ENCODE data around the gene ADAMTSL5. TPM values are rescaled to one million over a fixed set of nuclear protein-coding genes. Genes with fewer than 3 reads are reported as not detected.

The ADAMTSL5 gene
- total and polyA plus RNA-seq, 2 of the 13 experiments (the other 11 are each of a cell fraction or from before 2014, with no cell fraction given) = 0.60 to 2.7 TPM

DNA sequence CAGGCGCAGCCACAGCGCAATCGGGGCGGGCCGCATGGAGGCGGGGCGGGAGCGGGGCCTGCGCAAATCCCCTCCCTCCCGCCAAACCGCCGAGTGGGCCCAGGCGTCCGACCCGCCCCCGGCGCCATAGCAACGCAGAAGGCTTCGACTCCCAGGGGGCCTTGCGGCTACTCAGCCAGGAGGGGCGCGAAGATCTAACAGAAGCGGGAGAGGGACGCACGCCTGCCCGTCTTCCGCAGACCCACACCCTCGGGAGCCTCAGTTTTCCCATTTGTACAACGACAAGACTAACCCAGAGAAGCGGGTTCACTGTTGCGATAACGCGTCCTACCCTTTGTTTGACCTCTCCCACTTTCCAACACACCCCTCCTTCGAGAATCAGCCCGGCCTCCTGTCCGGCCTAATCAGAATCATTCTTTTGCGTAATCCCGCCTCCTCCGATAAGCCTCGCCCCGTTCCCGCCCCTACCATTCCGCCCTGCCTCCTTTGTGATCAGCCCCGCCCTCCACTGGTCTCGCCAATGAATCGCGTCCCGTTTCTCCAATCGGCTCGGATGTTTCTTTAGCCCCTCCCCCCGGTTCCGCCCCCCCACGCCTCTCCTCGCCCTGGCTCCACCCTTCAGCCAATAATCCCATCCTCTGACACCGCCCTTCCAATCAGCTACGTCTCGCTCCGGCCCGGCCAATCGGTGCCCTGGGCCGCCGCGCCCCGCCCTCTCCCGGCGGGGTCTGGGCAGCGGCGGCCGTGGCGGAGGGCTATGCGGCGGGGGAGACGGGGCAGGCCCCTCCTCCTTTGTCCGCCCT, 22.3 kb downstream of the ADAMTSL5 start, which contains the start of gene PCSK4 (continued):
- TF ChIP-seq ZNF143 (CRISPR knock-in tag; IDR thresholded peaks at IDR 0.05) (peak; percentile 90), HHEX (CRISPR knock-in tag; IDR thresholded peaks at IDR 0.05) (no peak), MIXL1 (CRISPR knock-in tag; IDR thresholded peaks at IDR 0.05) (no peak), ZNF672 (CRISPR knock-in tag; IDR thresholded peaks at IDR 0.05) (no peak), ZNF768 (CRISPR knock-in tag; IDR thresholded peaks at IDR 0.05) (no peak), CBFB (CRISPR knock-in tag; IDR thresholded peaks at IDR 0.05) (no peak; the same call in 1 of the 2 replicates), ZBTB21 (CRISPR knock-in tag; IDR thresholded peaks at IDR 0.05) (no peak), ZNF644 (CRISPR knock-in tag; IDR thresholded peaks at IDR 0.05; ENCODE audit: low read depth) (no peak), HNRNPLL (IDR thresholded peaks at IDR 0.05; ENCODE audit: low read depth, low read length, poor library complexity, severe bottlenecking) (peak; percentile 92), FLYWCH1 (CRISPR knock-in tag; IDR thresholded peaks at IDR 0.05) (no peak), ZFP36L2 (CRISPR knock-in tag; IDR thresholded peaks at IDR 0.05) (no peak), NFE2 (CRISPR knock-in tag; IDR thresholded peaks at IDR 0.05) (no peak), ZNF607 (CRISPR knock-in tag; IDR thresholded peaks at IDR 0.05; ENCODE audit: borderline replicate concordance) (no peak), ASH2L (IDR thresholded peaks at IDR 0.05; ENCODE audit: insufficient read length, low read depth, low read length) (no peak), RORA (CRISPR knock-in tag; IDR thresholded peaks at IDR 0.05) (no peak), ZNF552 (CRISPR knock-in tag; IDR thresholded peaks at IDR 0.05; ENCODE audit: borderline replicate concordance) (no peak), ZNF441 (CRISPR knock-in tag; IDR thresholded peaks at IDR 0.05; ENCODE audit: borderline replicate concordance) (no peak; the same call in 1 of the 2 replicates), GATAD1 (CRISPR knock-in tag; IDR thresholded peaks at IDR 0.05) (peak; percentile 37; the same call in 1 of the 2 replicates), RFXAP (CRISPR knock-in tag; IDR thresholded peaks at IDR 0.05; ENCODE audit: borderline replicate concordance) (no peak; the same call in 1 of the 2 replicates), BRD4 (CRISPR knock-in tag; IDR thresholded peaks at IDR 0.05) (no peak), GATA4 (IDR thresholded peaks at IDR 0.05; ENCODE audit: borderline replicate concordance, low read depth) (no peak), ZNF10 (CRISPR knock-in tag; IDR thresholded peaks at IDR 0.05; ENCODE audit: borderline replicate concordance, low read depth) (no peak), JDP2 (CRISPR knock-in tag; IDR thresholded peaks at IDR 0.05; ENCODE audit: borderline replicate concordance) (no peak)
- TF ChIP-seq, protein P1, sequence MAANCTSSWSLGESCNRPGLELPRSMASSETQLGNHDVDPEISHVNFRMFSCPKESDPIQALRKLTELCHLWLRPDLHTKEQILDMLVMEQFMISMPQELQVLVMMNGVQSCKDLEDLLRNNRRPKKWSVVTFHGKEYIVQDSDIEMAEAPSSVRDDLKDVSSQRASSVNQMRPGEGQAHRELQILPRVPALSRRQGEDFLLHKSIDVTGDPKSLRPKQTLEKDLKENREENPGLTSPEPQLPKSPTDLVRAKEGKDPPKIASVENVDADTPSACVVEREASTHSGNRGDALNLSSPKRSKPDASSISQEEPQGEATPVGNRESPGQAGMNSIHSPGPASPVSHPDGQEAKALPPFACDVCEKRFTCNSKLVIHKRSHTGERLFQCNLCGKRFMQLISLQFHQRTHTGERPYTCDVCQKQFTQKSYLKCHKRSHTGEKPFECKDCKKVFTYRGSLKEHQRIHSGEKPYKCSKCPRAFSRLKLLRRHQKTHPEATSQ (CRISPR knock-in tag; IDR thresholded peaks at IDR 0.05; ENCODE audit: borderline replicate concordance) = no peak
- TF ChIP-seq, protein P2, sequence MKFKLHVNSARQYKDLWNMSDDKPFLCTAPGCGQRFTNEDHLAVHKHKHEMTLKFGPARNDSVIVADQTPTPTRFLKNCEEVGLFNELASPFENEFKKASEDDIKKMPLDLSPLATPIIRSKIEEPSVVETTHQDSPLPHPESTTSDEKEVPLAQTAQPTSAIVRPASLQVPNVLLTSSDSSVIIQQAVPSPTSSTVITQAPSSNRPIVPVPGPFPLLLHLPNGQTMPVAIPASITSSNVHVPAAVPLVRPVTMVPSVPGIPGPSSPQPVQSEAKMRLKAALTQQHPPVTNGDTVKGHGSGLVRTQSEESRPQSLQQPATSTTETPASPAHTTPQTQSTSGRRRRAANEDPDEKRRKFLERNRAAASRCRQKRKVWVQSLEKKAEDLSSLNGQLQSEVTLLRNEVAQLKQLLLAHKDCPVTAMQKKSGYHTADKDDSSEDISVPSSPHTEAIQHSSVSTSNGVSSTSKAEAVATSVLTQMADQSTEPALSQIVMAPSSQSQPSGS (CRISPR knock-in tag; IDR thresholded peaks at IDR 0.05) = peak; percentile 42; the same call in 1 of the 2 replicates
- TF ChIP-seq, protein P3, sequence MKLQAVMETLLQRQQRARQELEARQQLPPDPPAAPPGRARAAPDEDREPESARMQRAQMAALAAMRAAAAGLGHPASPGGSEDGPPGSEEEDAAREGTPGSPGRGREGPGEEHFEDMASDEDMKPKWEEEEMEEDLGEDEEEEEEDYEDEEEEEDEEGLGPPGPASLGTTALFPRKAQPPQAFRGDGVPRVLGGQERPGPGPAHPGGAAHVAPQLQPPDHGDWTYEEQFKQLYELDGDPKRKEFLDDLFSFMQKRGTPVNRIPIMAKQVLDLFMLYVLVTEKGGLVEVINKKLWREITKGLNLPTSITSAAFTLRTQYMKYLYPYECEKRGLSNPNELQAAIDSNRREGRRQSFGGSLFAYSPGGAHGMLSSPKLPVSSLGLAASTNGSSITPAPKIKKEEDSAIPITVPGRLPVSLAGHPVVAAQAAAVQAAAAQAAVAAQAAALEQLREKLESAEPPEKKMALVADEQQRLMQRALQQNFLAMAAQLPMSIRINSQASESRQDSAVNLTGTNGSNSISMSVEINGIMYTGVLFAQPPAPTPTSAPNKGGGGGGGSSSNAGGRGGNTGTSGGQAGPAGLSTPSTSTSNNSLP (IDR thresholded peaks at IDR 0.05; ENCODE audit: low read depth, low read length) = peak; percentile 94
- TF ChIP-seq, protein P4, sequence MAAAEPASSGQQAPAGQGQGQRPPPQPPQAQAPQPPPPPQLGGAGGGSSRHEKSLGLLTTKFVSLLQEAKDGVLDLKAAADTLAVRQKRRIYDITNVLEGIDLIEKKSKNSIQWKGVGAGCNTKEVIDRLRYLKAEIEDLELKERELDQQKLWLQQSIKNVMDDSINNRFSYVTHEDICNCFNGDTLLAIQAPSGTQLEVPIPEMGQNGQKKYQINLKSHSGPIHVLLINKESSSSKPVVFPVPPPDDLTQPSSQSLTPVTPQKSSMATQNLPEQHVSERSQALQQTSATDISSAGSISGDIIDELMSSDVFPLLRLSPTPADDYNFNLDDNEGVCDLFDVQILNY (CRISPR knock-in tag; conservative IDR thresholded peaks at IDR 0.05) = peak; percentile 23; the same call in 1 of the 2 replicates

All from HepG2 (cell line).